Activated naive CD8-positive, alpha-beta T cell treated with anti-CD3 and anti-CD28 coated beads for 36 hours (primary cell): Measurements from ENCODE around the gene C15orf61. TPM values are rescaled to one million over a fixed set of nuclear protein-coding genes. Genes with fewer than 3 reads are reported as not detected.
A peak's percentile ranks its signal among the peaks of the same experiment; 100 is the strongest.

Experiments
- DNase-seq: peaks from one replicate; pipeline ENCODE4 v3.0.0; 2021
- H3K27ac Mint-ChIP-seq: one replicate; pipeline ENCODE4 v1.8.0; 2022; ENCODE audit warnings: mild to moderate bottlenecking, moderate library complexity, mixed read lengths
- H3K27me3 Mint-ChIP-seq: one replicate; pipeline ENCODE4 v1.8.0; 2022; ENCODE audit warnings: mild to moderate bottlenecking, mixed read lengths
- H3K36me3 Mint-ChIP-seq: one replicate; pipeline ENCODE4 v1.8.0; 2021; ENCODE audit warnings: mild to moderate bottlenecking, mixed read lengths
- H3K4me1 Mint-ChIP-seq: one replicate; pipeline ENCODE4 v1.8.0; 2021; ENCODE audit warnings: mixed read lengths
- H3K4me3 Mint-ChIP-seq: one replicate; pipeline ENCODE4 v1.8.0; 2022; ENCODE audit warnings: mild to moderate bottlenecking, moderate library complexity, mixed read lengths
- H3K9me3 Mint-ChIP-seq: one replicate; pipeline ENCODE4 v1.8.0; 2022; ENCODE audit warnings: mixed read lengths
- total RNA-seq, 2 experiments: library from RNA; stranded (reverse); gene quantifications; one replicate each; pipeline ENCODE4 v1.2.3, GENCODE V29; 2021

The C15orf61 gene
- total RNA-seq, 2 experiments from 2014 or later = 5.2 to 6.7 TPM

DNA sequence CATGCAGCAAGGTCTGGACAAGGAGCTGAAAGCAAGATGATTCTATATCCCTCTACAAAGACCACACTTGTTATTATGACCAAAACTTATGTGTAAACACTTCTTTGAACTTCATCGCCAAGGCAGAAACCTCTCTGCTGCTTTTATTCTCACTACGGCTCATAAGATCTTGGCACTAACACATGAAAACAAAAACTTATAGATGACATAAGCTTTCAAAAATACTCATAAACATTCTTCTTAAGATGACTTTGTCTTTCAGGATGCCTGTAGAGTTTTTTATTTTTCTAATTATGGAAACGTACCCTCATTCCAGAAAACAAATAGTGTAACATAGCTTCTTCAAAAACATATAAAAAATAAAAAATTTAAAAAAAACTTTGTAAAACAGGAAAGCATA, 12.5 kb upstream of the C15orf61 start:
- Mint-ChIP-seq H3K27me3 (no peaks in the 10 kb centered on the region), H3K27ac (no peak overlapping the region), H3K4me3 (no peak overlapping the region), H3K4me1 (peaks cover 10% of the 10 kb centered on the region), H3K36me3 (peaks cover 13% of the 10 kb centered on the region), H3K9me3 (no peaks in the 10 kb centered on the region)
- DNase-seq = no peak

DNA sequence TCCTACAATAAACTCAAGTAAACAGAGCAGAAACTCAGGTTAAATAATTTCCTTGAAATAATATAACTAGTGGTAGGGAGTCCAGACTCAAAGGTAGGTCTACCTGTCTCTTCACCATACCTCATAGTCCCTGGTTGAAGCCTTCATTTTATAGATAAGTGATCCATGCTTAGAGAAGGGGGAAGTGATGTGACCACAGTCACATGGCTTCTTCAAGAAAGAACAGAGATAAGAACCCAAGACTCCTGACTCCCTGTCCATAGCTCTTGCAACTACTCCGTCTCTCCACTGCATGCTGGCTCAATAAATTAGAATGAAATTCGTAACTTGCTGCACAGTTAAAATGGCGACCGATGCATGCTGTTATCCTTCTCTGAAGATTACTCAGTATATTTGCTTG, 11.0 kb upstream of the C15orf61 start:
- H3K4me3 Mint-ChIP-seq = no peak overlapping the region
- DNase-seq = no peak

DNA sequence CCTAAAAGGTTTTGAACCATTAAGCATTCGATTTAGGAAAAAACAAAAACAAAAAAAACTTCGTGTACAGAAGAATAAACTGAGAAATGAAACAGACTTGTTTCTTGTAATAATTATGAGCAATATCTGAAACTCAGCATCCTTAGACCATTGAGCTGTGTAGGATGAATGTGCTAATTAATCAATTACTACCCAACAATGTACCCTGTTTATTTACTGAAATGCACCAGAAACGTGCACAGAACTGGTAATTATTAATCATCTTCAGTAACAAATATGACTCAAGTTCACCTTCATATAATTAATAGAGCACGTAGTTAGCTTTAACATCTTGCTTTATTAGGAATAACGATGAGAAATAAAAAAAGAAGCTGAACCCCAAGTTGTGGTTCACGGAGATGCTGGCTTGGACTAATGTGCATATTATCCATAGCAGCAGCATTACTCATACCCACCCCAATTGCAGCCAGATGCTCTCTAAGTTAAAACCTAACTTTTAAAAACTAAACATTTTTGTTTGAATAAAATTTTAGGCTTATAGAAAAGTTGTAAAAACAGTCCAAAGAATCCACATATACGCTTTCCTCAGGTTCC, 10.2 kb upstream of the C15orf61 start:
- Mint-ChIP-seq H3K4me3 (no peak overlapping the region), H3K4me1 (peaks cover 10% of the 10 kb centered on the region), H3K27me3 (no peaks in the 10 kb centered on the region), H3K36me3 (peaks cover 13% of the 10 kb centered on the region), H3K9me3 (no peaks in the 10 kb centered on the region), H3K27ac (no peak overlapping the region)
- no peak for DNase-seq

More for the DNA sequence above, 11.0 kb upstream of the C15orf61 start:
- Mint-ChIP-seq H3K27me3 (no peaks in the 10 kb centered on the region), H3K4me1 (peaks cover 10% of the 10 kb centered on the region), H3K27ac (no peak overlapping the region), H3K36me3 (peaks cover 13% of the 10 kb centered on the region), H3K9me3 (no peaks in the 10 kb centered on the region)

DNA sequence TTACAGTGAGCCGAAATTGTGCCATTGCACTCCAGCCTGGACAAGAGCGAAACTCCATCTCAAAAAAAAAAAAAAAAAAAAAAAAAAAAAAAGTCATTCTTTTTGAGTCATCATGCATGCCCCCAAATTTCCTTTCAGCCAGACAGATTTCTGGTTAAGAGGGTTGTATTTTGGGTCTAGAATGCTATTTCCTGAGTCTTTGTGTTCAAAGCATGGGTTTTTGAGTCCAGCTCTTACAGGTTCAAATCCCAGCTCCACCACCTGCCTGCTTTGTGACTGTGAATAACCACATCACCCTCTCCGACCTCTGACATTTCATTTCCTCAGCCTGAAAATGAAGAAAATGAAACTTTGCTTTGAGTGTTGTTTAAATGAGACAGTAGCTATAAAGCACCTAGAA, 9.3 kb upstream of the C15orf61 start:
- Mint-ChIP-seq H3K27ac (no peak overlapping the region), H3K4me1 (peaks cover 7% of the 10 kb centered on the region), H3K36me3 (peaks cover 13% of the 10 kb centered on the region), H3K9me3 (no peaks in the 10 kb centered on the region), H3K4me3 (no peak overlapping the region), H3K27me3 (no peaks in the 10 kb centered on the region)
- DNase-seq = peak; percentile 6

DNA sequence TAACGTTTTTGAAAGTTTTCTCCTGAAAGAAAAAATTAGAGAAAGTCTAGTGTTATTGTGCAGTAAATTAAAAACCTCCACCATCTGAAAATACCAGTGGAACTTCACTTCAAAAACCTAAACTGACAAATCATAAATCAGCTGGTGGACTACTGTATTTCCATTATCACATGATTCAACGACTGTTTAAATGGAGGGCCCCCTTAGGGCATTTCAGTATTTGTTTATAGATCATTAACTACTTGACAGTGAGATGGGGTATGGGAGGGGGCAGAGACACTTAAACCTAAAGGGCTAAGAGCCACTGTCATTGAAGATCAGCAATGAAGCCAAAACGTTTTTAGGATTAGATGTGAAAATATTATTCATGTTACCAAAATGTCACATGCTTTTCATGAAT, 8.8 kb upstream of the C15orf61 start:
- Mint-ChIP-seq H3K9me3 (no peaks in the 10 kb centered on the region), H3K4me1 (peaks cover 7% of the 10 kb centered on the region), H3K4me3 (no peak overlapping the region), H3K36me3 (peaks cover 16% of the 10 kb centered on the region), H3K27me3 (no peaks in the 10 kb centered on the region), H3K27ac (no peak overlapping the region)
- DNase-seq = no peak

DNA sequence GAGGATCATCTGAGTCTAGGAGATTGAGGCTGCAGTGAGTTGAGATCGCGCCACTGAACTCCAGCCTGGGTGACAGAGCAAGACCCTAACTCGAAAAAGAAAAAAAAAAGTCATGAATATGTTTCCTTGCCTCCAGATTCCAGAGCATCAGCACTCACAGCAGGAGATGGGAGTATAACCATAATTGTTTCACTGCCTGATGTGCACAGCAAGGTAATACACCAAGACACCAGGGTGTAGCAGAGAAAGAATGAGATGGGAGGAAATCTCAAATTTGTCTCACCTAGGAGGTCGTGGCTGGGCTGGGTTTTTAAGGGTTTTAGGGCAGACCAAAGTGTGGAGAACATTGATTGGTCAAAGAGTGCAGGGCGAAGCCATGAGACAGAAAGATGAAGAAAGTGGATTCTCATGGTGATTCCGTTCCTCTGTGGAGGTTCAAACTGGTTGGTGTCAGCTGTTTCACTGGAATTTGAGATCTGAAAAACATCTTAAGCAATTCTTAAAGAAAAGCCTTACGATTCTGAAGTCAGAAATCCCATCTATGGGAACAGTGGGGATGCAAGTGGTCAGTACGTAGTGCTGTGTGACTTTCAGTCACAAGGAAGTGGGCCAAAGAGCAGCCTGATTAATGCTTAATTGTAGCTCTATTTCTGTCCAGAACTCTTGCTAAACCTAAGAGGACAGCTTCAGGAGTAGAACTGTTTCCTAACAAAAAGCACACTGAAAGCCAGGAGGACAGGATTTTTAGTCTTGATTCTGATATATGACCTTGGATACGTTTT, 7.8 kb upstream of the C15orf61 start:
- H3K4me1 Mint-ChIP-seq = peaks cover 7% of the 10 kb centered on the region
- H3K9me3 Mint-ChIP-seq = no peaks in the 10 kb centered on the region
- no peak for DNase-seq
- H3K36me3 Mint-ChIP-seq = peaks cover 17% of the 10 kb centered on the region
- no peak overlapping the region for H3K27ac Mint-ChIP-seq
- no peaks in the 10 kb centered on the region for H3K27me3 Mint-ChIP-seq
- H3K4me3 Mint-ChIP-seq = no peak overlapping the region

DNA sequence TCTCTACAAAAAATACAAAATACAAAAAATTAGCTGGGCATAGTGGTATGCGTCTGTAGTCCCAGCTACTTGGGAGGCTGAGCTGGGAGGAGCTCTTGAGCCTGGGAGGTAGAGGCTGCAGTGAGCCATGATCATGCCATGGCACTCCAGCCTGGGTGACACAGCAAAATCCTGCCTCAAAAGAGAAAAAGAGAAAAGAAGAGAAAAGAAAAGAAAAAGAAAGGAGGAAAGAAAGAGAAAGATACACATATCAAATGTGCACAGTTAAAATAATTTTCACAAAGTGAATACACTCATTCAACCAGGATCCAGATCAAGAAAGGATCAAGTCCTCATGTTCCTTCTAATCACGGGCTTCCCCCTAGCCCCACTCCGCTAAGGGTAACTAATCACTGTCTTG, 5.8 kb upstream of the C15orf61 start:
- no peak for DNase-seq
- no peaks in the 10 kb centered on the region for H3K9me3 Mint-ChIP-seq
- H3K27ac Mint-ChIP-seq = no peak overlapping the region
- H3K4me3 Mint-ChIP-seq = no peak overlapping the region
- no peaks in the 10 kb centered on the region for H3K27me3 Mint-ChIP-seq
- peaks cover 15% of the 10 kb centered on the region for H3K36me3 Mint-ChIP-seq
- peaks cover 7% of the 10 kb centered on the region for H3K4me1 Mint-ChIP-seq

DNA sequence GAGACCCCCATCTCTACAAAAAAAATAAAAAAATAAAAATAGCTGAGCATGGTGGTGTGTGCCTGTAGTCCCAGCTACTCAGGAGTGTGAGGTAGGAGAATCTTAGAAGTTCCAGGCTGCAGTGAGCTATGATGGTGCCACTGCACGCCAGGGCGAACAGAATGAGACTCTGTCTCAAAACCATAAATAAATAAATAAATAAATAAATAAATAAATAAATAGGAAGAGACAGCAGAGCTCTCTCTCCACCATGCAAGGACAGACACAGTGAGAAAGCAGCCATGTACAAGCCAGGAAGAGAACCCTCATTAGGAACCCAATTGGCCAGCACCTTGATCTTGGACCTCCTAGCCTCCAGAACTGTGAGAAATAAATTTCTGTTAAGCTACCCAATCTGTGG, 5.4 kb upstream of the C15orf61 start:
- Mint-ChIP-seq H3K36me3 (peaks cover 15% of the 10 kb centered on the region), H3K27ac (no peak overlapping the region), H3K9me3 (no peaks in the 10 kb centered on the region), H3K4me3 (no peak overlapping the region), H3K27me3 (no peaks in the 10 kb centered on the region), H3K4me1 (peaks cover 7% of the 10 kb centered on the region)
- DNase-seq = no peak

DNA sequence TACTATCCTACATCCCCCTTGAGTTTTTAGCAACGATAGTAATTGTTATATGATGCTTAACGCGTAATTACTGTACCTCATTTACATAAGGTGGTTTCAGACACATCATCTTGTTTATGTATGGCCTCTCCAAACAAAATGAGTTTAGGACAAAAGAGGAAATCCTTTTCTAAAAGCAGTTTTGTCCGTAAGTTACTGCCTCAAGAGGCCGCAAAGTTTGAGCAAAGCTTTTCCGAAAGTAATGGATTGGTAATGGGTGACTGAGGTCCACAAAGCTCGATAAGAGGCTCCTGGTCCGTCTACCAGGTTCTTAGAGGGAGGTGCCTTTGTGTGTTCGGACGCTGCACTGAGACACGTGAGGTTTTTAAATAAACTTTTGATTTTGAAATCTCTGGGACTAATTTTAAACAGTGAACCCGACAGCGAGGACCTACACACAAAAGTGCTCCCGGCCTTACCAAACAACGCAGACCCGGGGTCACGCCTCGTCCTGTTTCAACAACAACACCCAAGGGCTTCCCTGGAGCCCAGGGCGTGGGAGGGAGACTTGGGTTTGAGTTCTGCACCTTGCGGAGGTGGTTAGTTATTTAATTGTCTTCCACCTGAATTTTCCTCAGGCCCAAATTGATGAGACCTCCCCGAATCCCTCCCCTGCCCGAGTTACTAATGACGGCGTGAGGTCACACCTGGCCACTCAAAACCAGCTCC, 456 bp upstream of the C15orf61 start:
- DNase-seq = no peak
- H3K36me3 Mint-ChIP-seq = peaks cover 8% of the 10 kb centered on the region
- peak overlapping the region; percentile 85 for H3K4me3 Mint-ChIP-seq
- peaks cover 17% of the 10 kb centered on the region for H3K4me1 Mint-ChIP-seq
- H3K27ac Mint-ChIP-seq = peak overlapping the region; percentile 89
- H3K9me3 Mint-ChIP-seq = no peaks in the 10 kb centered on the region
- H3K27me3 Mint-ChIP-seq = no peaks in the 10 kb centered on the region

DNA sequence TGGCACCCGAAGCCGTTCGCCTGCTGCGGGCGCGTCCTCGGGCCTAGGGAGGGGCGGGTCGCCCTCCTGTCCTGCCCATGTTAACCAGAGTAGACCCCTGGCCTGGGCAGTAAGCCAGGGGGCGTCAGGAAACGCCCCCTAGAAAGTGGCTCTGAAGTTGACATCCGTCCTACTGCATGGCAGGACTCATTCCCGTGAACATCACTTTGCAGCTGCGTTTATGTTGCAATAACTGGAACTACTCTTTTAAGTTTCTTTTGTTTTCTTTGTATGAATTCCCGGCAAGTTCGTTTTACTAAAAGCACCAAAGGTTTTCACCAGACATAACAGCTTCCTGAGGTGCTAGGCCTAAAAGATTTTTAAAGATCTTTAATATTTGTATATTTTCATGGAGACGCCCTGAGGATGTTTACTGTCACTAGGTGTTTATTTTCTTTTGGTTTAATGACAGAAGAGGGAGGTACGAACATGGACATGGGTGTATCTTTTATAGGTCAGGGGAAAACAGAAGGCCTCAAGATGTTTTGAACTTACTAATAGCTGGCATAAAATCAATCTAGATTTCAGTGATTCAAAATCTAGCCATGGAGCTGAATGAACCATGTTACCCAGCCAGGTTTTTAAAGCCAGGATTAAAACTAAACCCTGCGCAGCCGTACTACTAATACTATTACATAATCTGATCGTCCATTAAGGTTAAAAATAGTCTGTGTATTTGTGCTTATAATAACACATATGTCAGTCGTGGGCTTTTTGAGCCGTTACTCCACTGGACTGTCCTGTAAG, 1.0 kb downstream of the C15orf61 start:
- H3K27ac Mint-ChIP-seq = peak overlapping the region; percentile 93
- no peaks in the 10 kb centered on the region for H3K9me3 Mint-ChIP-seq
- H3K4me3 Mint-ChIP-seq = peak overlapping the region; percentile 84
- H3K4me1 Mint-ChIP-seq = peaks cover 21% of the 10 kb centered on the region
- no peak for DNase-seq
- peaks cover 6% of the 10 kb centered on the region for H3K36me3 Mint-ChIP-seq
- H3K27me3 Mint-ChIP-seq = no peaks in the 10 kb centered on the region

DNA sequence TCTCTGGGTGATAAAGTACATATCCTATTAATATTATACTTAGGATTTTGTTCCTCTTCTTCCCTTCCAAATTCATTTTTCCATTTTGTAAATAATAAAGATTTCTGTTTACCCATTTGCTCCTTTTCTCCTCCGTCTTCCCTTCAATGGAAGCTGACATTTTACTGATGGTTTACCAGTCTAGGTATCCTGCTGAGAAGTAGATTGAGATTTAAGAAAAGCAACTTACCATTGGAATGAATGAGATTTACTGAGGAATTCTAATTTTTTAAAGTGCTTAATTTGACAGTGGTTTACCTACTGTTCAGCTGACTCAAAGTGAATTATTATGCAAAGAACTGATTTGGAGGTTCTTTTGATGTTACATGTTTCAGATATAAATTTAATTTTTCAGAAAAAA, 2.4 kb downstream of the C15orf61 start:
- H3K4me1 Mint-ChIP-seq = peaks cover 21% of the 10 kb centered on the region
- H3K27ac Mint-ChIP-seq = no peak overlapping the region
- H3K27me3 Mint-ChIP-seq = no peaks in the 10 kb centered on the region
- H3K9me3 Mint-ChIP-seq = no peaks in the 10 kb centered on the region
- peak overlapping the region; percentile 84 for H3K4me3 Mint-ChIP-seq
- peaks cover 4% of the 10 kb centered on the region for H3K36me3 Mint-ChIP-seq
- DNase-seq = no peak

DNA sequence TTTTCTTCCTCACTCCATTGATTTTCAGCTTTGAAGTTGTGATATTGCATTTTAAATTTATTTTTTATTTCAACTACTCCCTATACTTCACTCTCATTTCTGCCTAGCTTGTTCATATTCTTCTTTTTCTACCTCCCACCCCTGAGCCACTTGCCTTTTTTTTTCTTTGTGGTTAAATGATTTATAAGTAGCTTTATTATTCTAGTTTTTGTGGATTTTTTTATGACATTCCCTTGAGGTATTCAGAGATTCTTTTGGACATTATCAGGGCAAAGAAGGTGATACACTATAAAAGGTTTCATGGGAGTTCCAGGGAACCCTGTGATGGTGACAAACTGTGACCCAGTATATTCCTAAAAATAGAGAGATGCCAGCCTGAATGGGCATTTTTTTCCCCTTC, 3.3 kb downstream of the C15orf61 start:
- Mint-ChIP-seq H3K36me3 (peaks cover 1% of the 10 kb centered on the region), H3K27ac (no peak overlapping the region), H3K9me3 (no peaks in the 10 kb centered on the region), H3K4me1 (peaks cover 21% of the 10 kb centered on the region), H3K27me3 (no peaks in the 10 kb centered on the region), H3K4me3 (no peak overlapping the region)
- no peak for DNase-seq

DNA sequence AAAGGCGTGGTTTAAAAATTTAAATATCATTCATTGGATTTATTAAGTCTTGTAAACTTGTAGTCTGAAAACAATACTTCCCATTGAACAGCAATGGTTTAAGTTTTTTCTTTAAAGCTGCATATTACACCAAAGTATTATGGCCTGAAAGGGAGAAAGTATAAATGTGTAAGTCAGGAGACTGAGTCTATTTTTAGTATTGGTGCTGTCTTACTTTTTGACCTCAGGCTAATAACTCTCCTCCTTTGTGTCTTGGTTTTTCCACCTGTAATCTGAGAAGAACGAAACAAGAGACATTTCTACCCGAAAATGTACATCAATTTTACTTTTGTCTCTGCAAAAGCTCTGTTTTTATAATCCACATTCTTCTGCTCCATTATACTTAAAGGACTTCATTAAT, 7.6 kb downstream of the C15orf61 start:
- peaks cover 4% of the 10 kb centered on the region for H3K36me3 Mint-ChIP-seq
- no peaks in the 10 kb centered on the region for H3K27me3 Mint-ChIP-seq
- no peak for DNase-seq
- no peak overlapping the region for H3K4me3 Mint-ChIP-seq
- no peak overlapping the region for H3K27ac Mint-ChIP-seq
- no peaks in the 10 kb centered on the region for H3K9me3 Mint-ChIP-seq
- peaks cover 6% of the 10 kb centered on the region for H3K4me1 Mint-ChIP-seq

DNA sequence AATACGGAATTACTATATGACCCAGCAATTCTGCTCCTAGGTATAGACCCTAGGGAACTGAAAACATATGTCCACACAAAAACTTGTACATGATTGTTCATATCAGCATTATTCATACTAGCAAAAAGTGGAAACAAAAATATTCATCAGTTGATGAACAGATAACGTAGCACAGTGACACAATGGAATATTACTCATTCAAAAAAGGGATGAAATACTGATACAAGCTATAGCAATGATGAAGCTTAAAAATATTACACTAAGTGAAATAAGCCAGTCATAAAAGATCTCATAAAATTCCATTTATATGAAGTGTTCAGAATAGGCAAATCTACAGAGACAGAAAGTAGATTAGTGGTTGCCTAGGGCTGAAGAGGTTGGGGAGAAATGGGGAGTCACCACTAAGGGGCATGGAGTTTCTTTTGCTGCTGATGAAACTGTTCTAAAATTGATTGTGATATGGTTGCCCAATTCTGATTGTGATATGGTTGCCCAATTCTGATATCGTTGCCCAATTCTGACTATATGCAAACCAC, 10.5 kb downstream of the C15orf61 start:
- Mint-ChIP-seq H3K27me3 (no peaks in the 10 kb centered on the region), H3K36me3 (peaks cover 4% of the 10 kb centered on the region), H3K4me1 (peaks cover 7% of the 10 kb centered on the region), H3K9me3 (no peaks in the 10 kb centered on the region), H3K4me3 (no peak overlapping the region), H3K27ac (no peak overlapping the region)
- no peak for DNase-seq

DNA sequence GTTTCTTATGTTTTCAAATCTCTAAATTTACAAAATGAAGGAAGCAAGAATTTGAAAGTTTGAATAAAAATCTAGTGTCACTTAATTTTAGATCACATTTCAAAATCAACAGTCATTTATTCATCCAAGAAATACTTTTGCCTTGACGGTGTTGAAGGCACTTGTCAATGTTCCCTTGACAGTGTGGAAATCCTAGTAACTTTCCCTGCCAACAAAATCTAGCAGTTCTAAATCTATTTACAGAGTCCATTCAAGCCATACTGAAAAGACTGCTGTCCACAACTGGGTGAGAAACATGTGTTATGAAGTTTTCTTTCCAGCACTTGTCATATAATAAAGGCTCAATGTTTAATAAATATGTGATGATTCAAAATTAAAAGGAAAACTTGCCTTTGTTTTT, 12.9 kb downstream of the C15orf61 start:
- H3K9me3 Mint-ChIP-seq = no peaks in the 10 kb centered on the region
- no peak for DNase-seq
- peaks cover 9% of the 10 kb centered on the region for H3K4me1 Mint-ChIP-seq
- no peaks in the 10 kb centered on the region for H3K27me3 Mint-ChIP-seq
- no peak overlapping the region for H3K4me3 Mint-ChIP-seq
- H3K36me3 Mint-ChIP-seq = peaks cover 4% of the 10 kb centered on the region
- H3K27ac Mint-ChIP-seq = no peak overlapping the region
